SK-N-SH (cell line): ENCODE results near the gene PDE8A. TPM values are rescaled to one million over a fixed set of nuclear protein-coding genes. Genes with fewer than 3 reads are reported as not detected.
A peak's percentile ranks its signal among the peaks of the same experiment; 100 is the strongest.

Experiments
- CTCF ChIA-PET: fragments of 300-600, 350-600 bp; formaldehyde crosslinking; extraction: SDS; loops from one replicate; lab custom pipeline; 2021; lab: Yijun Ruan, JAX
- POLR2A ChIA-PET: fragments of 350-600 bp; sonication (Branson Sonifier 250); formaldehyde crosslinking; extraction: SDS; loops from one replicate; lab custom pipeline; 2020; ENCODE audit warnings: antibody characterized with exemption, inconsistent platforms; lab: Yijun Ruan, JAX
- DNase-seq: peaks from one replicate; pipeline ENCODE4 v3.0.0; 2012
- H2AFZ ChIP-seq: fragments of 200-600 bp; sonication (generic); 2 replicates; pipeline ENCODE4 v1.8.1; 2016; ENCODE audit warnings: antibody characterized with exemption, mild to moderate bottlenecking, low read depth
- H3F3A ChIP-seq: fragments of 200-600 bp; sonication (generic); replicated peaks from 2 replicates; pipeline ENCODE3; 2016; ENCODE audit warnings: antibody characterized with exemption, mild to moderate bottlenecking; ENCODE audit not compliant: insufficient read depth
- H3K27ac ChIP-seq, 2 experiments: fragments of 200-500 bp in 1 of 2; fragments of 200-600 bp in 1 of 2; sonication (Bioruptor generic) in 1 of 2; sonication (generic), shearing (Covaris generic) in 1 of 2; 2 replicates each; pipeline versions ENCODE4 v1.5.1 to v1.6.1; 2014 to 2016; ENCODE audit warnings: low read depth in 2 of 2, inconsistent platforms in 1 of 2, low read length in 1 of 2, mild to moderate bottlenecking in 1 of 2, mixed read lengths in 1 of 2
- H3K27me3 ChIP-seq: fragments of 200-600 bp; sonication (generic), shearing (Covaris generic); 2 replicates; pipeline ENCODE4 v1.6.1; 2016; ENCODE audit warnings: mixed run types; ENCODE audit not compliant: insufficient read depth
- H3K36me3 ChIP-seq, 2 experiments: fragments of 200-500 bp in 1 of 2; fragments of 200-600 bp in 1 of 2; sonication (Bioruptor generic) in 1 of 2; sonication (generic) in 1 of 2; replicated peaks in 1 of 2; 2 replicates each; pipeline versions ENCODE3 to v1.5.1; 2014 to 2016; ENCODE audit warnings: low read length in 1 of 2, mild to moderate bottlenecking in 1 of 2; ENCODE audit not compliant: insufficient read depth in 2 of 2, control insufficient read depth in 1 of 2
- H3K4me1 ChIP-seq, 2 experiments: fragments of 200-500 bp in 1 of 2; fragments of 200-600 bp in 1 of 2; sonication (Bioruptor generic) in 1 of 2; sonication (generic), shearing (Covaris generic) in 1 of 2; 2 replicates each; pipeline versions ENCODE4 v1.5.1 to v1.6.1; 2014 to 2016; ENCODE audit warnings: low read depth in 1 of 2, low read length in 1 of 2, mixed run types in 1 of 2; ENCODE audit not compliant: insufficient read depth in 2 of 2, control insufficient read depth in 1 of 2
- H3K4me2 ChIP-seq: fragments of 200-600 bp; sonication (generic), shearing (Covaris generic); 2 replicates; pipeline ENCODE4 v1.6.1; 2017; ENCODE audit warnings: mixed run types
- H3K4me3 ChIP-seq, 2 experiments: fragments of 200-500 bp in 1 of 2; fragments of 200-600 bp in 1 of 2; sonication (Bioruptor generic) in 1 of 2; sonication (generic), shearing (Covaris generic) in 1 of 2; 2 replicates each; pipeline versions ENCODE4 v1.5.1 to v1.8.1; 2014 to 2016; ENCODE audit warnings: low read depth in 2 of 2, inconsistent platforms in 1 of 2, low read length in 1 of 2, mild to moderate bottlenecking in 1 of 2, mixed read lengths in 1 of 2, moderate library complexity in 1 of 2
- H3K79me2 ChIP-seq: fragments of 200-600 bp; sonication (generic); 2 replicates; pipeline ENCODE4 v1.8.1; 2017; ENCODE audit warnings: mild to moderate bottlenecking; ENCODE audit not compliant: insufficient read depth
- H3K9ac ChIP-seq: fragments of 200-600 bp; sonication (generic); 2 replicates; pipeline ENCODE4 v1.6.1; 2017; ENCODE audit warnings: mixed run types
- H3K9me2 ChIP-seq: fragments of 200-600 bp; sonication (generic); 2 replicates; pipeline ENCODE4 v1.6.1; 2017; ENCODE audit warnings: mixed run types
- H3K9me3 ChIP-seq: fragments of 200-600 bp; sonication (generic); 2 replicates; pipeline ENCODE4 v1.6.1; 2017; ENCODE audit warnings: mixed run types, mild to moderate bottlenecking, moderate library complexity
- H4K20me1 ChIP-seq: fragments of 200-600 bp; sonication (generic); 2 replicates; pipeline ENCODE4 v1.6.1; 2017; ENCODE audit warnings: mild to moderate bottlenecking, mixed run types; ENCODE audit not compliant: insufficient read depth
- CHD2 ChIP-seq: fragments of 150-350 bp; IDR thresholded peaks from 2 replicates; pipeline ENCODE4 v1.6.1; 2018; ENCODE audit warnings: low read length; ENCODE audit not compliant: partially characterized antibody
- CTCF ChIP-seq: fragments of 200-600 bp; sonication (generic); IDR thresholded peaks from 2 replicates; pipeline ENCODE4 v1.6.1; 2017; ENCODE audit warnings: antibody characterized with exemption, mild to moderate bottlenecking, moderate library complexity
- ELF1 ChIP-seq: IDR thresholded peaks from 2 replicates; pipeline ENCODE4 v1.4.0; 2012
- EP300 ChIP-seq, 2 experiments: IDR thresholded peaks; 2 replicates each; pipeline versions ENCODE4 v1.4.0 to v1.6.1; 2012; ENCODE audit warnings: borderline replicate concordance in 1 of 2, low read depth in 1 of 2, low read length in 1 of 2
- EZH2phosphoT487 ChIP-seq: fragments of 200-600 bp; sonication (generic); IDR thresholded peaks from 2 replicates; pipeline ENCODE4 v1.6.1; 2017; ENCODE audit warnings: low read depth, mixed run types, mild to moderate bottlenecking, antibody characterized with exemption, moderate library complexity, borderline replicate concordance
- FOSL2 ChIP-seq: IDR thresholded peaks from 2 replicates; pipeline ENCODE4 v1.4.0; 2012; ENCODE audit warnings: low read depth, mild to moderate bottlenecking, moderate library complexity, borderline replicate concordance
- FOXJ3 ChIP-seq: sonication (generic); formaldehyde crosslinking; IDR thresholded peaks from 2 replicates; pipeline ENCODE4 v1.5.1; 2020; ENCODE audit warnings: mild to moderate bottlenecking, missing genetic modification reagents
- FOXM1 ChIP-seq: IDR thresholded peaks from 2 replicates; pipeline ENCODE4 v1.4.0; 2012; ENCODE audit warnings: low read depth, mild to moderate bottlenecking
- GABPA ChIP-seq: IDR thresholded peaks from 2 replicates; pipeline ENCODE4 v1.4.0; 2012; ENCODE audit warnings: low read depth, mild to moderate bottlenecking
- GATA2 ChIP-seq: sonication (generic); formaldehyde crosslinking; IDR thresholded peaks from 2 replicates; pipeline ENCODE4 v1.5.0; 2020; ENCODE audit warnings: mild to moderate bottlenecking, missing genetic modification reagents
- JUND ChIP-seq: IDR thresholded peaks from 2 replicates; pipeline ENCODE4 v1.4.0; 2012
- MXI1 ChIP-seq: IDR thresholded peaks from 2 replicates; pipeline ENCODE4 v1.6.1; 2012; ENCODE audit warnings: mild to moderate bottlenecking, low read depth, low read length, improper control_type of control experiment
- PBX3 ChIP-seq: IDR thresholded peaks from 2 replicates; pipeline ENCODE4; 2012
- RAD21 ChIP-seq: IDR thresholded peaks from 2 replicates; pipeline ENCODE4 v1.6.1; 2012; ENCODE audit warnings: mild to moderate bottlenecking, low read length
- RCOR1 ChIP-seq: fragments of 150-350 bp; IDR thresholded peaks from 2 replicates; pipeline ENCODE4 v1.6.1; 2017; ENCODE audit warnings: antibody characterized with exemption, low read length
- RFX5 ChIP-seq: IDR thresholded peaks from 2 replicates; pipeline ENCODE4 v1.6.1; 2012; ENCODE audit warnings: mild to moderate bottlenecking, improper control_type of control experiment, low read length
- SIN3A ChIP-seq: IDR thresholded peaks from 2 replicates; pipeline ENCODE4 v1.6.1; 2012; ENCODE audit warnings: low read depth, mild to moderate bottlenecking, low read length, moderate library complexity, borderline replicate concordance
- SMC3 ChIP-seq: IDR thresholded peaks from 2 replicates; pipeline ENCODE4 v1.6.1; 2012; ENCODE audit warnings: low read depth, low read length, improper control_type of control experiment
- TCF12 ChIP-seq: IDR thresholded peaks from 2 replicates; pipeline ENCODE4 v1.4.0; 2012
- USF1 ChIP-seq: IDR thresholded peaks from 2 replicates; pipeline ENCODE4 v1.4.0; 2012; ENCODE audit warnings: low read depth, borderline replicate concordance
- ZBTB33 ChIP-seq: IDR thresholded peaks from 2 replicates; pipeline ENCODE4 v1.4.0; 2012; ENCODE audit warnings: low read depth, borderline replicate concordance
- WGBS: methylation state at CpG from one replicate; pipeline ENCODE4 v1.1.6; 2017; ENCODE audit warnings: low lambda C conversion rate; 5-methylcytosine and 5-hydroxymethylcytosine counted together
- polyA plus RNA-seq, 3 experiments: library from polyadenylated mRNA; depleted of rRNA; stranded (reverse); fragments of >200 nt; gene quantifications; 2 replicates each; pipeline ENCODE4 v1.2.3, GENCODE V29; 2012

PDE8A gene
- polyA plus RNA-seq, 1 of the 3 experiments (the other 2 are of a cell fraction): 13.4 TPM

DNA sequence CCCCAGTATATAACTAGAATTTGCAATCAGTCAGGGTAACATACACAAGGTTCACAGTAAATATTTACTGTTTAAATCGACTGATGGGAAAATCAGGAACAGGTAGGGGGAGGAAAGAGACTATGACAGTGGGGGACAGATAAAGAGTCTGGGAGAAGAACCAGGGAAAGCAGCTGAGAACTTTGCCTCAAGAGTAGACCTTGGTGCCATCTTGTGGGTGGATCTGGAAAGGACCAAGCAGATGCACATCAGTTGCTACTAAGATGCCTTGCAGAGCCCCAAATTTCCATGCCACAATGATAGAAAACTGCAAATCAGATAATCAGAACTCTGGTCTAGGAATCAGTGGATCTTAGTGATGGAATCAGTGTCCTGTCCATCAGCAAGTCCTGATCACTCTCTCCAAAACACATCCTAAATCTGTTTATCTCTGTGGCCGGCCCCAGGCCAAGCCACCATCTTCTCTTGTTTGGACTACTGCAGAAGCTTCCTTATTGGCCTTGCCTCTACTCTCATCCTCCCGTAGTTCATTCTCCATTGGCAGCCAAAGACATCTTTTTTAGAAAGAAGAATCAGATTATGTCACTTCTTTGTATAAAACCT, 62.7 kb downstream of the PDE8A start:
- no peak for TF ChIP-seq RFX5
- no peak for TF ChIP-seq CHD2
- TF ChIP-seq FOSL2: no peak
- no peak for TF ChIP-seq GATA2 (CRISPR knock-in tag)
- TF ChIP-seq ELF1: no peak
- no peak for TF ChIP-seq EZH2phosphoT487
- peak; percentile 73 for TF ChIP-seq SMC3
- no peak for TF ChIP-seq MXI1
- TF ChIP-seq EP300 (IDR thresholded peaks at IDR 0.05; ENCODE audit: borderline replicate concordance in 1 of 2, low read depth in 1 of 2, low read length in 1 of 2): peak in 1 of 2 experiments; percentile 45; a peak in 1 of 4 replicates
- no peak for TF ChIP-seq TCF12
- TF ChIP-seq PBX3: no peak
- no peak for TF ChIP-seq USF1
- TF ChIP-seq ZBTB33: no peak
- TF ChIP-seq JUND: no peak
- TF ChIP-seq FOXM1: no peak
- TF ChIP-seq RCOR1: peak; percentile 30; the same call in 1 of the 2 replicates
- peak; percentile 86 for TF ChIP-seq RAD21
- TF ChIP-seq CTCF: peak; percentile 69
- no peak for TF ChIP-seq SIN3A
- no peak for TF ChIP-seq FOXJ3 (CRISPR knock-in tag)
- no peak for TF ChIP-seq GABPA
- no peak overlapping the region for H3K4me2 ChIP-seq
- H3K9ac ChIP-seq: no peak overlapping the region
- H3K4me3 ChIP-seq: no peak overlapping the region
- H3F3A ChIP-seq: peaks cover 16% of the 10 kb centered on the region
- H2AFZ ChIP-seq: no peak overlapping the region
- no peaks in the 10 kb centered on the region for H3K9me3 ChIP-seq
- peaks cover 87% of the 10 kb centered on the region for H3K79me2 ChIP-seq
- no peaks in the 10 kb centered on the region for H3K36me3 ChIP-seq
- peaks cover 13 to 30% of the 10 kb centered on the region in 2 experiments for H3K4me1 ChIP-seq
- no peaks in the 10 kb centered on the region for H3K27me3 ChIP-seq
- H3K27ac ChIP-seq: no peak overlapping the region; a peak in 1 of 4 replicates
- ChIA-PET POLR2A (interaction anchor here (0.6 to 1.2 kb wide), 2 partner anchors 69 to 295 kb away, joined by 3 read pairs; no protein-coding TSS in a partner anchor), CTCF (interaction anchor here (0.6 to 2.4 kb wide), 38 partner anchors 9 to 473 kb away, joined by 3 to 49 read pairs (median 5); partner anchors contain the start of gene PDE8A)
- H3K9me2 ChIP-seq: no peaks in the 10 kb centered on the region
- WGBS: 65% methylated on average over 3 of the region's 3 CpGs
- peak; percentile 39 for DNase-seq
- no peaks in the 10 kb centered on the region for H4K20me1 ChIP-seq
